G401 (cell line): Measurements from ENCODE around the gene HOXB2. TPM values are rescaled to one million over a fixed set of nuclear protein-coding genes. Genes with fewer than 3 reads are reported as not detected.

Experiments
- DNase-seq: peaks from one replicate; pipeline ENCODE4 v3.0.0-alpha.2; 2015; ENCODE audit warnings: low spot score
- in situ Hi-C: cut with HindIII; loops from 2 replicates; pipeline ENCODE4 v1.10.0; 2016; ENCODE audit warnings: low sequenced_read_pairs, mixed read lengths
- total RNA-seq: library from RNA; depleted of rRNA; stranded (reverse); fragments of >200 nt; shearing (Covaris generic); gene quantifications from 2 replicates; pipeline ENCODE4 v1.2.3, GENCODE V29; 2014; rRNA removed

Gene HOXB2
- 8.9 and 19.7 TPM in 2 replicates for total RNA-seq

DNA sequence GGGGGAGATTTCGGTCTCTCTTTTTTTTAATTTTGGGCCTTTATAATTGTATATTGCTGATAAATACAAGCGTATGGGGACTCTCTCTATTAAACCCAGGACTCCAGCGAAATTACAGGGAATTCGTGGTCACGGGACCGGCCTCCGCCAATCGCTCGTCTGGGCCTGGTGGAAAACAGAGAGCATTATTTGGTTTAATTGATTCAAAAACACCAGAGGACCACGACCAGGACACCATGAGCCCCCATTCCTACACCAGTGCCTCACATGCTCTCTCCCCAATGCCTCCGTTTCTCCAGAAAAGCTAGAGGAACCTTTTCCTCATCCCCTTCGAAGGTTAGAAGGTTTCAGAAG is at the start of gene HOXB2:
HOXB2 (minus strand) TSS at position 88 of the 354 bp plus-strand sequence. CDS start 198 bp downstream, outside the sequence.
- no peak for DNase-seq
- in situ Hi-C loops = no loop called here

- no peak for DNase-seq
- in situ Hi-C loops = no loop called here
Observed at GRCh38 chr17:48593840-48594537, 49.1 kb upstream of the HOXB2 start.

DNA sequence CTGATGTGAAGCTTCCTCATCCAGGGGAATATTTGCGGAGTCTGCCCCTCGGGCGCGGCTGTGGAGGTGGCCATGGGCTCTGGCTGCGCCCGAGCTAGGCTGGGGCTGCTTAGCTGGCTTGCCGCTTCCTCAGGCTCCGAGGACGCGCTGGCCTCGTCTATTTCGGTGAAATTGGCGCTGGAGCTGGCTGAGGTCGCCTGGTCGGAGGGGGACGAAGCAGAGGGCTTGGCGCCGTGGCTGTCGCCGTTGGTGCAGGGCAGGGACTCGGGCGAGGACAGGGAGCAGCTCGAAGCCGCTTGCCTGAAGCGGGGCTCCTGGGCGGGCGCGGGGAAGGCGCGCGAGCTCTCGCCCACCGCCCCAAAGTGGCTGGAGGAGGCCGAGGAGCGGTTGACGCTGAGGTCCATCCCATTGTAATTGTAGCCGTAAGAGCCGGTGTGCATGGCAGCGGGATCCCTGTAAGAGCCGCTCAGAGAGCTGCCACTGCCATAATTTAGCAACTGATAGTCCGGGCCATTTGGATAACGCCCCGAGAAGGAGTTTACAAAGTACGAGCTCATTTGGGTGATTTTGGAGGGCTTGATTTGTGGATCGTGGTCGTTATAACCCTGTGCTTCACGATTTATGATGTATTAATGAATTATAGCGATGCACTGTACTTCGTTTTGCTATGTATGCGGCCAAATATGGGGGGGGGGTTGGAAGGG is 48.4 kb upstream of the HOXB2 start, which contains the start of gene HOXB5:
HOXB5 (minus strand) TSS at position 654 of the 704 bp plus-strand sequence; CDS start at position 557, 97 bp downstream.
- no peak for DNase-seq
- in situ Hi-C loops = no loop called here

DNA sequence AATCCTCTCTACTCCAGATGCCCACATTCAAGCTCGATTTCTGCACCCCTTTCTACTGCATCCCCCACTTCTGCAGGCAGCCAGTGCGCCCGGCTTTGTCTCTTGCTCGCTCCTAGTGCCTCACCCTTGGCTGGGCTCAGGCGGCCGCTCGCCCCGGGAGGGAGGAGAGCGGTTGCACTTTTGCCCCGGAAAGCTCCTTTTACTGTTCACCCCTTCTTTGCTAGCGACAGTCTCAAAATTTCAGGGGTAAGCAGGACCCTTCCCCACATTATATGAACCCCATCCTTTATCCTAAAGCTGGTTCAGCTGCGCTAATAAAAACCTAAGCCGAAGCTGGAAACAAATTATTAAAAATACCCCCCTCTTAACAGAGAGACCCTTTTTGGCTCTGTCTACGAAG is 47.7 kb upstream of the HOXB2 start:
- in situ Hi-C loops = no loop called here

DNA sequence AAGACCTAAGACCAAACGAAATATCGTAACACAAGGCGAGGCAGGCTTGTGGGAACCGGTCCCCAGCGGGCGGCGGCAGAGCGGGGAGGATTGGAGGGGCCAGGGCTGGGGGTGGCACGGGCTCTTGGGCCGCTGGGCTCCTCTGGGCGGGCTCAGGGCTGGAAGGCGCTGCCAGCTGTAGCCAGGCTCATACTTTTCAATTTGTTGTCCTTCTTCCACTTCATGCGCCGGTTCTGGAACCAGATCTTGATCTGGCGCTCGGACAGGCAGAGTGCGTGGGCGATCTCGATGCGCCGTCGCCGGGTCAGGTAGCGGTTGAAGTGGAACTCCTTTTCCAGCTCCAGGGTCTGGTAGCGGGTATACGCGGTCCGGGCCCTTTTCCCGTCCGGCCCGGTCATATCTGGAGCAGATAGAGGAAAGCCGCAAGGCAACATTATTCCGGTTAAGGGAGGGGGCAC is 47.2 kb upstream of the HOXB2 start:
- DNase-seq = no peak
- in situ Hi-C loops = no loop called here

More for the DNA sequence above, 47.7 kb upstream of the HOXB2 start:
- DNase-seq = no peak

DNA sequence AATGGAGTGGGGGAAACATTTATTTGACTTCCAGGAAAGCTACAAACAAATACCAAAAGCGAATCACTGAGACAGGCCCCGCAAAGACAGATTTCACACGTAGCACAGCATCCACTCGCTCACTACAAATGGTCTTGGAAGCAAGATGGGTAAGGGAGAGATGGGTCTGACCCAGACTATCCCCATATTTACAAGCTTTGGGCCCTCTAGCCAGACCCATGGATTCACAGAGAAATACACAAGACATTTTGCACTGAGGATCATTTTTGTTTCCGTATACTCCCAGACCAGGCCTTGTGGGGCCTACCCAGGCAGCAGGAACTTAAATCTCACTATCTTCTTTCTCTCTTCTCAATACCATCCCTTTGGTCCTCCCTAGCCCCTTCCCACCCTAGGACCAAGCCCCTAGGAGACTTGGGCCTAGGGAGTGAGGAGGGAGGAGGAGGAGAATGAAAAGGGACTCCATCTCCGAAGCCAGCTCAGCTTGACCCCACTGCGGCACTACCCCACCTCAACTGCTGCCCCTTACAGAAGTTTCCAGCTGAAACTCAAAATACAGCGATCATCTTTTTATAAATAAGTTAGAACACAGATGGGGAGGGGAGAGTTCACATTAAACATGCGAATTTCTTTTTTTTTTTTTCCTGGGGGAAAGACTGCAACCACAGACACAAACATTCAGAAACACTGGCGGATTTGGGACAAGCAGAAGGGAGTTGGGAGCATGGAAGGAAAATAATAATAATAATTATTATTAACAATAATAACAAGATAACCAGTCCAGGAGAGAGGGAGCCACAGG is 46.5 kb upstream of the HOXB2 start:
- in situ Hi-C loops = no loop called here
- DNase-seq = no peak

GRCh38 chr17:48590607-48591161 is 45.8 kb upstream of the HOXB2 start:
- in situ Hi-C loops = no loop called here
- no peak for DNase-seq

- in situ Hi-C loops = no loop called here
- DNase-seq = no peak
Observed at GRCh38 chr17:48589831-48590606, 45.1 kb upstream of the HOXB2 start, which contains the start of gene HOXB3. HOXB3 (minus strand) TSS chr17:48590241; CDS start chr17:48552474, 37,767 bp downstream.

GRCh38 chr17:48589060-48589830 is 44.3 kb upstream of the HOXB2 start:
- in situ Hi-C loops = no loop called here

GRCh38 chr17:48588528-48588927 is 43.6 kb upstream of the HOXB2 start:
- in situ Hi-C loops = no loop called here
- no peak for DNase-seq

More at GRCh38 chr17:48589060-48589830, 44.3 kb upstream of the HOXB2 start:
- DNase-seq = no peak

DNA sequence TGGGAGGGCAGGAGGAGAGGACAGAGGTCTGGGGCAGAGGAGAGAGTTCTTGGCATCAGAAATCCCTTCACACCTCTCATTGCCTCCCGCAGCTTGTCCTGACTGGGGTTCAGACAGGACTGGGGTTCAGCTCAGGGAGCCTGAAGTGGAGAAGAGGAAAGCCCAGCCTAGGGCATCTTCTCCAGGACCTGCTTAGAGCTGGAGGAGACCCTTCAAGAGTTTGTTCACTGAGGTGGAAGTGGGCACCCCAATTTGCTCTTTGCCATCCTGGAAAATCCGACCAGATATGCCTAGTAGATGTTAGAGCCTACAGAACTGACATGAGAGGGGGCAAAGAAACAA is 43.1 kb upstream of the HOXB2 start:
- in situ Hi-C loops = no loop called here
- no peak for DNase-seq

GRCh38 chr17:48587276-48588073 is 42.6 kb upstream of the HOXB2 start:
- DNase-seq = no peak
- in situ Hi-C loops = no loop called here

- DNase-seq = no peak
- in situ Hi-C loops = no loop called here
Observed at GRCh38 chr17:48586355-48587258, 41.7 kb upstream of the HOXB2 start.

- no peak for DNase-seq
- in situ Hi-C loops = no loop called here
Observed at GRCh38 chr17:48584223-48584741, 39.4 kb upstream of the HOXB2 start.

DNA sequence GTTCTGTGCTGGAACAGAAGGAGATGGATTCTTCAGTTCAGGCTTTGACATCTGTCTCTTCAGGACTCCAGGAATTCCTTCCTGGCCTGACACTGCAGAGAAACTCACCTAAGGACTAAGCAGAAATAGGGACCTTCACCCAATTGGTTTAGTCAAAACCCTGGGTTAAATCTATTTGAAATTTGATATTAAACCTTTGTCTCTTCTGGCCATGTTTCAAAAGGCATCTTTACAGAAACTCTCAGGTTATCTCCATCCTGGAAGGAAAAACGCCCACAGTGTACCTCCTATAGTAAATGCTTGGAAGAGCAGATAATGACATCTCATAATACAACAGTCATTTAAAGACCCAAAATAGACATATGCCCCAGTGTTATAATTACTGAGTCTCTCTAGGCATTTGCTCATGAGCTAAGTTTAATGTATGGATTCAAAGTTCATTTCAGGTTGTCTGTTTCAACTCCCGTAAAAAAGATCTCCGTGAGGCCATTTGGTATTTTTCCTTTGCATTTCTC is 38.9 kb upstream of the HOXB2 start:
- in situ Hi-C loops = no loop called here
- no peak for DNase-seq

DNA sequence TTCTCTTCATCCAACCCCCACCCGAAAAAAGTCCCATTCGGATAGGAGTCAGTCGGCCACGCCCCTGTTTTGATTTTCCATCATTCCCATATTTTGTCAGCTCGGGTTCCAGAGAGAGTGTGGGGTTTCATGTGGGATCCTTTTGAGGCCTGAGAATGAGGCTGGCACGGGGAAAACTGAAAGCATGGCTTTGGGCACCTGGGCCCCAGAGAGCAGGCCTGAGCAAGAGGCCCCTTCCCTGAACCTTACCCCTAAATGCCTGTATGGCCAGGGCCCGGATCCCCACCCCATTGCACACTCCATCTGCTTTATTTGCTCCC is 37.8 kb upstream of the HOXB2 start:
- DNase-seq = no peak
- in situ Hi-C loops = no loop called here
